Measurements from ENCODE around the gene SIMC1.

DNA sequence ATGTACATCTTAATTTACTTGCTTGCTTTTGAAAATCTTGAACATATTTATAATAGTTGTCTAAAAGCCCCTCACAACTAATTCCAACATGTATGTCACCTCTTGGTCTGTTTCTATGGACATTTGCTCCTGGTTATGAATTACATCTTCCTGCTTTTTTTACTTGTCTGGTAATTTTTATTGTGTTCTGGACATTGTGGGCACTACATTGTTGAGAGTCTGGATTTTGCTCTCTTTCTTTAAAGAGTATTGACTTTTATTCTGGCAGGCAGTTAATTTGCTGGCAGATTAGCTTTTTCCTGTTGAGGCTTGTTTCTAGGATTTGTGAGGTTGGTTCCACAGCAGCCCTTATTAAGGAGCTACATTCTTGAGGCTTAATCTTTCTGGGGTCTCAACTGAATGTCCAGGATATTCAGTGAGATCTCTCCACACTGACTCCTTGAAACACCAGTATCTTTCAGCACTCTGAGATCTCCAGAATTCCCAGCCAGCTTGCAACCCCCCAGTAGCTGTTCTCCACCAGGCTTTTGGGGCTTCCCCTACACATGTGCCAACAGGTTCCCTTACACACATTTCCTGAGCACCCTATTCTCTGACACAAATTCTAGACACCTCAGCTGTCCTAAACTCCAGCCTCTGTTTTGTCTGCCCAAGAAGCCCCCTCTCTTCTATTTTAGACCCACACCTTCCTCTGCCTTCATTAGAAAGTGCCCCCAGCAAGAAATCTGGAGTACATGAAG, 96.0 kb downstream of the SIMC1 start:
- TF ChIP-seq, protein P1, sequence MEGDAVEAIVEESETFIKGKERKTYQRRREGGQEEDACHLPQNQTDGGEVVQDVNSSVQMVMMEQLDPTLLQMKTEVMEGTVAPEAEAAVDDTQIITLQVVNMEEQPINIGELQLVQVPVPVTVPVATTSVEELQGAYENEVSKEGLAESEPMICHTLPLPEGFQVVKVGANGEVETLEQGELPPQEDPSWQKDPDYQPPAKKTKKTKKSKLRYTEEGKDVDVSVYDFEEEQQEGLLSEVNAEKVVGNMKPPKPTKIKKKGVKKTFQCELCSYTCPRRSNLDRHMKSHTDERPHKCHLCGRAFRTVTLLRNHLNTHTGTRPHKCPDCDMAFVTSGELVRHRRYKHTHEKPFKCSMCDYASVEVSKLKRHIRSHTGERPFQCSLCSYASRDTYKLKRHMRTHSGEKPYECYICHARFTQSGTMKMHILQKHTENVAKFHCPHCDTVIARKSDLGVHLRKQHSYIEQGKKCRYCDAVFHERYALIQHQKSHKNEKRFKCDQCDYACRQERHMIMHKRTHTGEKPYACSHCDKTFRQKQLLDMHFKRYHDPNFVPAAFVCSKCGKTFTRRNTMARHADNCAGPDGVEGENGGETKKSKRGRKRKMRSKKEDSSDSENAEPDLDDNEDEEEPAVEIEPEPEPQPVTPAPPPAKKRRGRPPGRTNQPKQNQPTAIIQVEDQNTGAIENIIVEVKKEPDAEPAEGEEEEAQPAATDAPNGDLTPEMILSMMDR (IDR thresholded peaks at IDR 0.05; ENCODE audit: low read length): no peak
- no peak for TF ChIP-seq EZH2 (IDR thresholded peaks at IDR 0.05; ENCODE audit: borderline replicate concordance, low read length)
